ENCODE data around the gene DHRS1.
A peak's percentile ranks its signal among the peaks of the same experiment; 100 is the strongest.

Gene DHRS1

GRCh38 chr14:24327303-24327702 is 27.7 kb upstream of the DHRS1 start:
- DNase-seq: no peak

GRCh38 chr14:24325963-24326362 is 26.4 kb upstream of the DHRS1 start:
- DNase-seq: no peak

- no peak for DNase-seq
Measured at GRCh38 chr14:24325041-24325530, 25.5 kb upstream of the DHRS1 start.

GRCh38 chr14:24324024-24324423 is 24.4 kb upstream of the DHRS1 start:
- DNase-seq: no peak

- no peak for DNase-seq
Measured at GRCh38 chr14:24323341-24323740, 23.8 kb upstream of the DHRS1 start.

GRCh38 chr14:24322672-24323071 is 23.1 kb upstream of the DHRS1 start:
- no peak for DNase-seq

- DNase-seq: no peak
Measured at GRCh38 chr14:24321212-24321975, 21.8 kb upstream of the DHRS1 start.

- DNase-seq: no peak
Measured at GRCh38 chr14:24317141-24317928, 17.8 kb upstream of the DHRS1 start.

- DNase-seq: no peak
Measured at GRCh38 chr14:24316597-24316950, 17.0 kb upstream of the DHRS1 start.

- DNase-seq: peak; percentile 23
Measured at GRCh38 chr14:24315807-24316596, 16.4 kb upstream of the DHRS1 start.

- no peak for DNase-seq
Measured at GRCh38 chr14:24315243-24315806, 15.7 kb upstream of the DHRS1 start.

GRCh38 chr14:24314377-24315193 is 15.0 kb upstream of the DHRS1 start:
- no peak for DNase-seq

GRCh38 chr14:24313913-24314312 is 14.3 kb upstream of the DHRS1 start:
- DNase-seq: no peak

- no peak for DNase-seq
Measured at GRCh38 chr14:24312736-24313507, 13.3 kb upstream of the DHRS1 start.

GRCh38 chr14:24311837-24312615 is 12.4 kb upstream of the DHRS1 start:
- DNase-seq: no peak

GRCh38 chr14:24310646-24311604 is 11.3 kb upstream of the DHRS1 start, which contains the start of gene LTB4R:
TSS of gene LTB4R (plus strand) at chr14:24311502. CDS start at chr14:24315652, 4,150 bp downstream.
- no peak for DNase-seq

- no peak for DNase-seq
Measured at GRCh38 chr14:24310265-24310645, 10.7 kb upstream of the DHRS1 start.

GRCh38 chr14:24309538-24310264 is 10.1 kb upstream of the DHRS1 start, which contains the start of gene LTB4R2:
TSS of gene LTB4R2 (plus strand) at chr14:24310140. CDS start at chr14:24310665, 525 bp downstream.
- no peak for DNase-seq
